Immature natural killer cell (primary cell): ENCODE measurements around the gene FGF18. TPM values are rescaled to one million over a fixed set of nuclear protein-coding genes. Genes with fewer than 3 reads are reported as not detected.

Source experiments
- DNase-seq, 3 donors: peaks; one replicate each; pipeline ENCODE4 v3.0.0; 2022; ENCODE audit warnings: mixed read lengths in 1 of 3
- H3K27ac Mint-ChIP-seq, 6 donors: one replicate each; pipeline ENCODE4 v1.8.0; 2020; ENCODE audit warnings: mixed read lengths in 6 of 6, mild to moderate bottlenecking in 5 of 6, inconsistent platforms in 4 of 6, moderate library complexity in 3 of 6
- H3K27me3 Mint-ChIP-seq, 3 donors: one replicate each; pipeline ENCODE4 v1.8.0; 2020 to 2021; ENCODE audit warnings: low read depth in 3 of 3, mild to moderate bottlenecking in 3 of 3, mixed read lengths in 3 of 3, moderate library complexity in 3 of 3, inconsistent platforms in 1 of 3
- H3K36me3 Mint-ChIP-seq, 3 donors: one replicate each; pipeline ENCODE4 v1.8.0; 2020; ENCODE audit warnings: mixed read lengths in 3 of 3, inconsistent platforms in 2 of 3, mild to moderate bottlenecking in 2 of 3
- H3K4me1 Mint-ChIP-seq, 2 donors: one replicate each; pipeline ENCODE4 v1.8.0; 2020; ENCODE audit warnings: inconsistent platforms in 2 of 2, mild to moderate bottlenecking in 2 of 2, mixed read lengths in 2 of 2, moderate library complexity in 1 of 2
- H3K4me3 Mint-ChIP-seq, 5 donors: one replicate each; pipeline ENCODE4 v1.8.0; 2020; ENCODE audit warnings: mild to moderate bottlenecking in 5 of 5, mixed read lengths in 5 of 5, inconsistent platforms in 3 of 5, moderate library complexity in 3 of 5
- H3K9me3 Mint-ChIP-seq, 6 donors: one replicate each; pipeline ENCODE4 v1.8.0; 2020; ENCODE audit warnings: mild to moderate bottlenecking in 6 of 6, mixed read lengths in 6 of 6, inconsistent platforms in 4 of 6, moderate library complexity in 3 of 6
- polyA plus RNA-seq, 3 donors: library from polyadenylated mRNA; unstranded; fragments of 300-500 nt; fragmentation: Illumina TruSeq; gene quantifications; one replicate each; pipeline ENCODE4 v1.2.3, GENCODE V29; 2021

Gene FGF18
- polyA plus RNA-seq, 3 donors from 2014 or later: not detected

DNA sequence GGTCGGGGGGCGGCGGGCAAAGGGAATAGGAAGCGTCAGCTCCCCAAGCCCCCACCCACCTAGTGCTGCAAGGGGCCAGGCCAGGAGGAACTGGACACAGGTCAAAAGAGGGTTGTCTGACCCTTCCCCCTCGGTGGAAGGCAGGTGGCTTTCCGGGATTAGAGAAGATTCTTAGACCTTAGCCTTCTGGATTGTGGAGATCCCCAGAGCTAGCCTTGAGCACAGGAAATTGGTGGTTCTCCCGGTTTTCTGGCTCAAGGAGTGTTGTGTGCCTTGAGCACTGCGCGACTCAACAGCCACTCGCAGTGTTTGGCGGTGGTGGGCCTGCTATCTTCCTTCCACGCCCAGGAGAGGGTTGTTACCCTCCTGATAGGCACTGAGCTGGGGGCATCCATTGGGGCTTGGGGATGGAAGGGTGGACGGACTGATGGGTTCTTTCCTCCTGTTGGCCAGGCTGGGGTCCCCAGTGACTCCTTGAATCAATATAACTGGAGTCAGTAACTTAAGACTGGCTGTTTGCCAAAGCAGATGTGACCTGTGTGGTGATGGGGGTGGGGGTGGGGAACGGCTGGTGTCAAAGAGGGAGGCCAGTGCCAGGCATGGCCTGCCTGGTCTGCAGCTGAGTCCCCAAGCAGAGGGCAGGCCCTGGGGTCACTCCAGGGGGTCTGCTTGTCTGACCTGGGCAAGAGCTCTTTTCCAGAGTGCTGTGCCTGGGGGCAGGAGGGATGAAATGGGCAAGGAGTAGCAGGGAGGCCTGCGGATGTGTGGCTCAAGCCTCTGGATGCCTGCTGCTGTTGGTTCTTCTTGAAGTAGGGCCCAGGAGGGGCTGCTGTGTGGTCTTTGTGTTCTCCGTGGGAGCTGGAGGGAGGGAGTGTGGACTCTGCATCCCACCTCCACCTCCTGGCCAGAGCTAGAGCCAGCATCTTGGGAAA is 2.1 kb downstream of the FGF18 start:
- Mint-ChIP-seq H3K27ac (no peak overlapping the region), H3K4me1 (peaks cover 12 to 14% of the 10 kb centered on the region in 2 donors)
- DNase-seq: no peak

DNA sequence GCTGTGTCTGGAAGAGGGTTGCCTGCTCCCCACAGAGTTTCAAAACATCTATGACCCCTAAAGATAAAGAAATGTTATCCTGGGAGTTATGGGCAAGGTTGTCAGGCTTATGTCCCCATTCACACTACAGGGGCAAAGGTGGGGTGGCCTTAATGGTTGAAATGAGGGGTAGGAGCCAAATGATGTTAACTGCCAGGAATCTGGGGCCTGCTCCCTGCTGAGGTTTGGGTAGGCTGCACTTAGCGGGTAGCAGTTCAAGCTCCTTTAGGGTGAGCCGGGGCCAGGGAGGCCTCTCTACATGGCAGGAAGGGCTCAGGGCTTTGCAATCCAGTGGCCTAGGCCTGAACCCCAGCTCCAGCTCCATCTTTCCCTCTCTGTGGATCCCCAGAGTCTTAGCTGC is 3.0 kb downstream of the FGF18 start:
- H3K36me3 Mint-ChIP-seq: no peaks in the 10 kb centered on the region
- no peak for DNase-seq
- no peak overlapping the region for H3K27ac Mint-ChIP-seq
- no peaks in the 10 kb centered on the region for H3K9me3 Mint-ChIP-seq
- H3K27me3 Mint-ChIP-seq: peaks cover 1 to 13% (median 5%) of the 10 kb centered on the region in 3 donors
- peaks cover 12 to 14% of the 10 kb centered on the region in 2 donors for H3K4me1 Mint-ChIP-seq
- H3K4me3 Mint-ChIP-seq: no peak overlapping the region

More for the DNA sequence above, 2.1 kb downstream of the FGF18 start:
- Mint-ChIP-seq H3K36me3 (no peaks in the 10 kb centered on the region), H3K27me3 (peaks cover 1 to 13% (median 5%) of the 10 kb centered on the region in 3 donors), H3K9me3 (no peaks in the 10 kb centered on the region), H3K4me3 (peak overlapping the region in 3 of 5 donors; percentile 30 to 49 (median 41))

DNA sequence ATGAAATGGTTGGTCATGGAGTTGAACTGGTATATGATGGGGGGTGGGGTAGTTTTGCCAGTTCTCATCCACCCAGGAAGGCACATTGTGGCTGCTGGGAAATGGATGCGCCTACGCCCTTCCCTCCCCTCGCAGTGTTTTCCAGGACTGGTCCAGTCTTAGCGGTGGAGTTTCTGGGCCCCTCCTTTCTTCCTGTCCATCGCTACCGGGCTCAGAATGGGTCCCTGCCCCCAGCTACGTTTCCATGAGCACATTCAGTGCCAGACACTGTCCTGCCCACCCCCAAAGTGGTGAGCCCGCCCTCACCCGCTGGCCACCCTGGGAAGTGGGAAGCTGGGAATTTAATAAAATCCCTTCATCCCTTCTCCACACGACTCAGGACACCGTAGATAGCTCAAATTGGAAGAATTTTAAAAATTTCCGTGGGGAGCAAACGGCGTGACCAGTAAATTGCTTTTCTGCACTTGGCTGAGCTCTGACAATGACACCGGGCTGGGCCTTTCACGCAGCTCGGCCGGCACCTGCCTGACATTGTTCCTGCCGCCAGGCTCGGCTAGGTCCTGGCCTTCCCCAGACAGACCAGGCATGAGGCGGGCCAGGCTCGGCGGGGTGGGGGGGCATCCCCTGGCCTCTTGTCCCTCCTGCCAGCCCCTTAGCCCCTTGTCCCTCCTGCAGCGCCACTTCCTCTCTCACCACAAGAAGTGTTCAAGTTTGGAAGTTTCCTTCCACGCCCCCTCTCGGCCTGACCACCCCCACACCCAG is 3.6 kb downstream of the FGF18 start:
- no peaks in the 10 kb centered on the region for H3K9me3 Mint-ChIP-seq
- H3K27ac Mint-ChIP-seq: no peak overlapping the region
- H3K4me1 Mint-ChIP-seq: peaks cover 12 to 14% of the 10 kb centered on the region in 2 donors
- DNase-seq: no peak
- no peak overlapping the region for H3K4me3 Mint-ChIP-seq
- peaks cover 1 to 13% (median 5%) of the 10 kb centered on the region in 3 donors for H3K27me3 Mint-ChIP-seq
- no peaks in the 10 kb centered on the region for H3K36me3 Mint-ChIP-seq

DNA sequence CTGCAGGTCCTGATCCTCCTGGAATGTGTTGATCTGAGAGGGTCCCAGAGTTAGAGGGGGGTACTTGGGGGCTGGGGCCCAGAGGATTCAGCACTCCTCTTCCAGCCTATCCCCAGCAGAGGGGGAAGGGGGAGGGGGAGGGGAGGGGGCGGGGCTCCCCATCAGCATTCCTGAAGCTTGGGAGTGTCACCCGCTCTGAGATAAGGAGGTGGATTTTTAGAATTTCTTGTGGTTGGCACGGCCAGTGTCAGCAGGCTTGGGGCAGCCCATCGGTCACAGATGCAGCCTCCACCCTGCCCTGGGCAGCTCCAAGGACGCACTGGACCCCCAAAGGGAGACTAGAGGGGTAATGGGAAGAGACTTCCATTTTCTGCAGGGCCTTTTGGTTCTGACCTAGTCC is 5.3 kb downstream of the FGF18 start:
- Mint-ChIP-seq H3K27me3 (peaks cover 1 to 9% (median 5%) of the 10 kb centered on the region in 3 donors), H3K27ac (no peak overlapping the region), H3K4me3 (no peak overlapping the region), H3K9me3 (no peaks in the 10 kb centered on the region), H3K36me3 (no peaks in the 10 kb centered on the region), H3K4me1 (peaks cover 6 to 7% of the 10 kb centered on the region in 2 donors)
- DNase-seq: no peak

DNA sequence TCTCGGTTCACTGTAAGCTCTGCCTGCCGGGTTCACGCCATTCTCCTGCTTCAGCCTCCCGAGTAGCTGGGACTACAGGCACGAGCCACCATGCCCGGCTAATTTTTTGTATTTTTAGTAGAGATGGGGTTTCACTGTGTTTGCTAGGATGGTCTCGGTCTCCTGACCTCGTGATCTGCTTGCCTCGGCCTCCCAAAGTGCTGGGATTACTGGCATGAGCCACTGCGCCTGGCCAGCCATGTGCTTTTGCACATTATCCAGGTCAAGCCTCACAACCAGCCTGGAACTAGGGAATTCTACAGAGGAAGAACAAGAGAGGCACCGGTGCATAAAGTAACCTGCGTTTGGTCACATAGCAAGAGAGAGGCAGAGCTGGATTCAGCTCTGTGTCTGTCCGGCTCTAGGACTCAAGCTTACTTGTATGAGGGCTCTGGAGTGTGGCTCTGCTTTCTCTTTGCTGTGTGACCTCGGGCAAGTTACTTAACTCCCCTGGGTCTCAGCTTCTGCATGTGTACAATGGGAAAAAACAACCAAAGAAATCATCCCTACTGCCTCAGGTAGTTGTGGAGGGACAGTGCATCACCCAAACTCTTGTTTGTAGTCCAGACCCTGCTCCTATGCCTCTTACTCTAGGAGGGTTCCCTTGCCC is 6.3 kb downstream of the FGF18 start:
- Mint-ChIP-seq H3K27ac (no peak overlapping the region), H3K27me3 (peaks cover under 1 to 4% (median 1%) of the 10 kb centered on the region in 3 donors), H3K4me1 (peaks cover 0 to 3% of the 10 kb centered on the region in 2 donors), H3K9me3 (no peaks in the 10 kb centered on the region), H3K36me3 (no peaks in the 10 kb centered on the region), H3K4me3 (no peak overlapping the region)
- no peak for DNase-seq

DNA sequence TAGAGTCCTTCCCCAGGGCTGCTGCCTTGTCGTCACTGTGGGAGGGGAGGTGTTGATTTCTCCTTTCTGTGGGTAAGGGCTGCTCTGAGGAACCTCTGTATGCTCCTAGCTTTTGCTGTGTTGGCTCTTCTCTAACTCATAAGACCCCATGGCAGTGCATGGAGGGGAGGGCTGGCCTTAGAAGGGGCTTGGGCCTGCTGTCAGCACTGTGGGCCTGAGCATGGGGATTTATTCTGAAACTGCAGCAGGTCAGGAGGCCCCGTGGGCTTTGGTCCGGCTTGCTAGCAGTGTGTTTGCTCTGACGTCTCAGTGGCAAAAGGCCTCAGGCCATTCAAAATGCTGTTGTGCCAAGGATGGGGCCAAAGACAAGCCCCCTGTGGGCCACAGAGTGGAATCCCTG is 6.8 kb downstream of the FGF18 start:
- Mint-ChIP-seq H3K27ac (no peak overlapping the region), H3K27me3 (peaks cover 0 to 1% (median under 1%) of the 10 kb centered on the region in 3 donors), H3K36me3 (no peaks in the 10 kb centered on the region), H3K9me3 (no peaks in the 10 kb centered on the region), H3K4me3 (no peak overlapping the region), H3K4me1 (no peaks in the 10 kb centered on the region)
- DNase-seq: no peak

DNA sequence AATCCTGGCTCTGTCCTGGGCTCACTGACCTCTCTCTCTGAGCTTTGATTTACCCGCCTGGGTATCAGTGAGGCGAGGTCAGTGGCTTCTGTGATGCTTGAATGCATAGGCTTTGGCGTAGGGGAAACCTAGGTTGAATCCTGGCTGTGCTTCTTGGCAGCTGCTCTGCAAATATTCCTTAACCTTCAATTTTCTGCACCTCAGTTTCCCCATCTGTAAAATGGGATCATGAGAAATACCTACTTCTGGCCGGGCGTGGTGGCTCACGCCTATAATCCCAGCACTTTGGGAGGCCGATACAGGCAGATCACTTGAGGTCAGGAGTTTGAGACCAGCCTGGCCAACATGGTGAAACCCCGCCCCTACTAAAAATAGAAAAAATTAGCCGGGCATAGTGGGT is 7.2 kb downstream of the FGF18 start:
- H3K27ac Mint-ChIP-seq: no peak overlapping the region
- no peaks in the 10 kb centered on the region for H3K9me3 Mint-ChIP-seq
- H3K27me3 Mint-ChIP-seq: peaks cover 0 to 1% (median 0%) of the 10 kb centered on the region in 3 donors
- no peaks in the 10 kb centered on the region for H3K4me1 Mint-ChIP-seq
- no peak overlapping the region for H3K4me3 Mint-ChIP-seq
- no peaks in the 10 kb centered on the region for H3K36me3 Mint-ChIP-seq
- DNase-seq: no peak

DNA sequence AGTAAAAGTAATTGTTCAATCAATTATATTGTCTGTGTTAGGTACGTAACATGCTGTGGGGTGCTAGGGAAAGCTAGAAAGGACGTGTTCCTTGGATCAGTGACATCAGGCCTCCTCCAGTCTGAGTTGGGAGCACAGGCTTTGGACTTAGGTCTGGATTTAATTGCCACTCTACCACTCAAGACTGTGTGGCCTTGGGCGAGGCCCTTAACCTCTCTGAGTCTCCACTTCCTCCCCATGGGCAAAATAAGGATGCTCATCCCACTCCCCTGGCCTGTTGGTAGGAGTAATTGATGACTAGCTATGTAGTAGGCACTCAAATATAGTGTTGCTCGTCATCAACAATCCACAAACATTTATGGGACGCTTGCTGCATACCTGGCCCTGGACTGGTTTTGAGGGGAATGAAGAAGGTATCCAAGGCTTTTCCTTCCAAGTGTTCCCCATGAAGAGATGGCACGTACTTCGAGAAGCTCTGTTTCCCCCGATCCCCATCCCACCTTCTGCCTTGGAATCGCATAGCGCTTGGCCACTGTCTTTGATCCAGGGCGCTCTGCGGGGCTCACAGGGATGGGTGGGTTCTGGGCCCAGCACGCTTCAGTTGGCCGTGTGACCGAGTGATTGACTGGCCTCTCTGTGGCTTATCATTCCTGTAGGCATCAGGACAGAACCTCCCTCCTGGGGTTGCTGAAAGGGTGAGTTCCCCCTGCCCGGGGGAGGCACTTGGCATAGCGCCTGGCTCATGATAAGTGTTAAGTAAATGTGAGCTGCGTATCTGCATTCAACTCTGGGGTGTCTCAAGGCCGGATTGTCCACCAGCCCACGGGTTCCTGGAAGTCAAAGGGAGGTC is 8.1 kb downstream of the FGF18 start:
- H3K4me3 Mint-ChIP-seq: no peak overlapping the region
- H3K4me1 Mint-ChIP-seq: no peaks in the 10 kb centered on the region
- no peak overlapping the region for H3K27ac Mint-ChIP-seq
- no peaks in the 10 kb centered on the region for H3K36me3 Mint-ChIP-seq
- no peak for DNase-seq
- peaks cover 0 to 2% (median 0%) of the 10 kb centered on the region in 3 donors for H3K27me3 Mint-ChIP-seq
- H3K9me3 Mint-ChIP-seq: no peaks in the 10 kb centered on the region

DNA sequence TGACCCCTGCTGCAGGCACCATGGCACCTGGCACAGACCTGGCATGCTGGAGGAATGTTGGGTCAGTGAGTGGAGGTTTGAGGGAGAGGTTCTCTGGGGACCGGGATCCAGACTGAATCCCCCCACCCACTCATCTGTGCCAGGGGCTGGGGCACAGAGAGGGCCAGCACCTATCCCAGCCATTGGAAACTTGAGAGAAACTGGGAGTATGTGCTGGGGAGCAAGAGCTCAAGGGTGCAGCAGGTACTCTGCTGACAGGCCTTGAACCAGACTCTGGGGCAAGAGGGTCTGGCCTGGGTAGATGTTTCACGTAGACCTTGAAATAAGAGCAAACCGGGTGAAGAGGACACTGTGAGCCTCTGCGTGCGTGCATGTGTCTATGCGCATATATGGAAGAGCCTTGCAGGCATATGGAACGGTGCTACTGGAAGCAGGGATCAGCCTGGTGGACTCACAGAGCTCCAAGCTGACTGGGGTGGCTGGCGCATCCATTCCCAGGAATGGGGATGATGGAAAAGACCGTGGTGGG is 8.8 kb downstream of the FGF18 start:
- H3K4me3 Mint-ChIP-seq: no peak overlapping the region
- H3K9me3 Mint-ChIP-seq: no peaks in the 10 kb centered on the region
- no peaks in the 10 kb centered on the region for H3K4me1 Mint-ChIP-seq
- no peaks in the 10 kb centered on the region for H3K36me3 Mint-ChIP-seq
- no peak overlapping the region for H3K27ac Mint-ChIP-seq
- H3K27me3 Mint-ChIP-seq: peaks cover 0 to 3% (median 0%) of the 10 kb centered on the region in 3 donors
- no peak for DNase-seq

DNA sequence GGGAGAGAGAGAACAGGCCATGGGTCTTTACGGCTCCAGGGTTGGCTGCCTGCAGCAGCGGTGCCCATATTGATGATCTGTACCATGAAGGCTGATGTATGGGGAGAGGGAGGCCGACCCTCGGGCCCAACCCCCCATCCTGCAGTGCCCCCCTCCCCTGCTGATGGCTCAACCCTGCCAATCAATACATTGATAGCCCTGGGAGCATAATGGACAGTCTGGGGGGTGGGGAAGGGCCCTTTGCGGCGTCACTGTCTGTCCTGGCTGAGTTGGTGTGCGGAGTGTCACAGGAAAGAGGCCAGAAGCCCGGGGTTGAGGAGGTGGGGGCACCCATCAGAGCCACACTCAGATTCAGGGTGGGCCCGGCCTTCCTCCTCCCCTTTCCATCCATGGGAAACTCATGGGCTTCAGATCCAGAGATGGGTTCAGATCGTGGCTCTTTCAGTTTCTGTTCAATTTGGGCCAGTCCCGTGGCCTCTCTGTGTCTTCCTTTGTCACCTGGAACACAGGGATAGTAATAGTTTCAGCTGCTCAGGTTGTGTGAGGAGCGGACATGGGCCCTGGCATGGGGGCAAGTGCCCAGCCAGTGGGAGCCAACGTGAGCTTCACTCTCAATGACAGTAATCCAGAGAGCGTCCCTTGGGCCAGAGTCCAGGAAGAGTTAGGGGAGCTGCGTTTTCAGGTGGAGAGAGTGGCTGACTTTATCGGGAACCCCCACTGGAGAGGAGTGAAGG is 9.5 kb downstream of the FGF18 start:
- Mint-ChIP-seq H3K36me3 (no peaks in the 10 kb centered on the region), H3K4me1 (no peaks in the 10 kb centered on the region), H3K27me3 (peaks cover 0 to 3% (median 0%) of the 10 kb centered on the region in 3 donors), H3K9me3 (no peaks in the 10 kb centered on the region), H3K27ac (no peak overlapping the region), H3K4me3 (no peak overlapping the region)
- no peak for DNase-seq

DNA sequence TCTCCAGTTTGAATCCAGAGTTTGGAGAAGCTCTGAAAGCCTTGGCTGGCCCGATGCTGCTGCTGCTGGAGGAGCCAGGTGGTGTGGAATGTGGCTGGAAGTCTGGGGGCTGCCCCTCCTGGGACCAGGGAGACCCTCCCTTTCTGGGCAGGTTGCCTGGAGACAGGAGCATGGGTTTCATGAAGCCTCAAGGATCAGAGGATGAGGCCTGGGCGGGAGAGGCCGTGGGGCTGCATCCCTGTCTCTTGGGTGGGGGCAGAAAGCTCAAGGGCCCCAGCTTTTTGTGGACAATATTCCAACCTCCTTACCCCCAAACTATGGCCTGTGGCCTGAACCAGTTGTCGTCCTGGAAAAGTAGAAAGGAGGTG is 10.1 kb downstream of the FGF18 start:
- H3K36me3 Mint-ChIP-seq: no peaks in the 10 kb centered on the region
- H3K27ac Mint-ChIP-seq: no peak overlapping the region
- no peaks in the 10 kb centered on the region for H3K9me3 Mint-ChIP-seq
- H3K4me1 Mint-ChIP-seq: no peaks in the 10 kb centered on the region
- DNase-seq: no peak
- peaks cover 0 to 1% (median 0%) of the 10 kb centered on the region in 3 donors for H3K27me3 Mint-ChIP-seq
- no peak overlapping the region for H3K4me3 Mint-ChIP-seq

DNA sequence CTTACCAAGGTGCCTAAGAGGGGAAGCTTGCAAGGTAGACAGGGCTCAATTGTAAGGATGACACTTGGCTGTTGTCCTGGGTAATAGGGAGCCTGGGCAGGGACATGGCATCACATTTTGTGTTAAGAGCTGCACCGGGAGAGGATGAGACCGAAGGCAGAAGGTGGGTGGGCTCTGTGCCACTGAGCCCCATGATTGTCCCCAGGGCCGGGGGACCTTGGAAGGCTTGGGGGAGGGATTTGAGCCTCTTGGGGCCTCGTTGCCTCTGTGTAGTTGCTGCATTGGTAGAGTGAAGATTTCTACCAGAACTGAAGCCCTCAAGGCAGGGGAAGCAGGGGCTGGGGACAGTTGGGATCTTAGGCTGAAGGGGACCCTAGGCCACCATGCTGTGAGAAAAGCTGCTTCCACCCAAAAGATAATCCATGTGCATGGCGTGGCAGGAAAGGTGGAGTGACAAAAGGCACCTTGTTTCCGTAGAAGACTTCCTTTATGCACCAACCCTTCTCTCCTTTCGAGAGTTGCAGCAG is 11.9 kb downstream of the FGF18 start:
- Mint-ChIP-seq H3K4me1 (no peaks in the 10 kb centered on the region), H3K9me3 (no peaks in the 10 kb centered on the region), H3K27ac (no peak overlapping the region), H3K36me3 (no peaks in the 10 kb centered on the region), H3K27me3 (peaks cover 0 to 1% (median 0%) of the 10 kb centered on the region in 3 donors), H3K4me3 (no peak overlapping the region)
- no peak for DNase-seq
